ENCODE data around the gene IL1RAPL2.

DNA sequence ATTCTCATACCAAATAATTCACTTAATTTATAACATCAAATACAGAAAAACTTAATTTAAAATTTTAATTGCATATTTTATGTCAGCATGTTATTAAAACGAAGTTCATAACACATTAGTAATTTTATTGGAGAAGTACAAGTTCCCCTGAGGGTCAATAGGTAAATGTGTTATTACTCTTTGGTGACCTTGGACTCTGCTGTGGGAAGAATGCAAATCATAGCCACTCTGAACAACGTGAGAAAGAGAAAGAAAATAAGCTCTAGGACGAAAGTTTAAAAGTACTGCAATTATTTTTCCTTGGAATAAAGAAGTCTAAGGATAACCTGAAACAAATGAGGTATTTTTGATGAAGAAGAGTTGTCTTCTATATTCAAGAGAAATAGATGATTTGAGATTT, 115.2 kb downstream of the IL1RAPL2 start:
- TF ChIP-seq, protein P1, sequence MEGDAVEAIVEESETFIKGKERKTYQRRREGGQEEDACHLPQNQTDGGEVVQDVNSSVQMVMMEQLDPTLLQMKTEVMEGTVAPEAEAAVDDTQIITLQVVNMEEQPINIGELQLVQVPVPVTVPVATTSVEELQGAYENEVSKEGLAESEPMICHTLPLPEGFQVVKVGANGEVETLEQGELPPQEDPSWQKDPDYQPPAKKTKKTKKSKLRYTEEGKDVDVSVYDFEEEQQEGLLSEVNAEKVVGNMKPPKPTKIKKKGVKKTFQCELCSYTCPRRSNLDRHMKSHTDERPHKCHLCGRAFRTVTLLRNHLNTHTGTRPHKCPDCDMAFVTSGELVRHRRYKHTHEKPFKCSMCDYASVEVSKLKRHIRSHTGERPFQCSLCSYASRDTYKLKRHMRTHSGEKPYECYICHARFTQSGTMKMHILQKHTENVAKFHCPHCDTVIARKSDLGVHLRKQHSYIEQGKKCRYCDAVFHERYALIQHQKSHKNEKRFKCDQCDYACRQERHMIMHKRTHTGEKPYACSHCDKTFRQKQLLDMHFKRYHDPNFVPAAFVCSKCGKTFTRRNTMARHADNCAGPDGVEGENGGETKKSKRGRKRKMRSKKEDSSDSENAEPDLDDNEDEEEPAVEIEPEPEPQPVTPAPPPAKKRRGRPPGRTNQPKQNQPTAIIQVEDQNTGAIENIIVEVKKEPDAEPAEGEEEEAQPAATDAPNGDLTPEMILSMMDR (IDR thresholded peaks at IDR 0.05; ENCODE audit: extremely low read depth in 1 of 2, insufficient read depth in 1 of 2, low read depth in 1 of 2, low read length in 2 of 2), result no peak
- TF ChIP-seq JUN (IDR thresholded peaks at IDR 0.05; ENCODE audit: borderline replicate concordance, insufficient read depth, insufficient read length, low read depth) (no peak), POLR2A (IDR thresholded peaks at IDR 0.05; ENCODE audit: low read depth, low read length) (no peak), POLR2AphosphoS5 (IDR thresholded peaks at IDR 0.05; ENCODE audit: insufficient read depth, low read depth, low read length) (no peak), FOS (IDR thresholded peaks at IDR 0.05; ENCODE audit: borderline replicate concordance, insufficient read depth, low read length) (no peak)
